ENCODE data around the gene TMEM44.
"Not testable (repeated sequence)": the region's sequence is repeated elsewhere in the genome, so short reads cannot be mapped to it uniquely, and the experiment has no call there.

Gene TMEM44

DNA sequence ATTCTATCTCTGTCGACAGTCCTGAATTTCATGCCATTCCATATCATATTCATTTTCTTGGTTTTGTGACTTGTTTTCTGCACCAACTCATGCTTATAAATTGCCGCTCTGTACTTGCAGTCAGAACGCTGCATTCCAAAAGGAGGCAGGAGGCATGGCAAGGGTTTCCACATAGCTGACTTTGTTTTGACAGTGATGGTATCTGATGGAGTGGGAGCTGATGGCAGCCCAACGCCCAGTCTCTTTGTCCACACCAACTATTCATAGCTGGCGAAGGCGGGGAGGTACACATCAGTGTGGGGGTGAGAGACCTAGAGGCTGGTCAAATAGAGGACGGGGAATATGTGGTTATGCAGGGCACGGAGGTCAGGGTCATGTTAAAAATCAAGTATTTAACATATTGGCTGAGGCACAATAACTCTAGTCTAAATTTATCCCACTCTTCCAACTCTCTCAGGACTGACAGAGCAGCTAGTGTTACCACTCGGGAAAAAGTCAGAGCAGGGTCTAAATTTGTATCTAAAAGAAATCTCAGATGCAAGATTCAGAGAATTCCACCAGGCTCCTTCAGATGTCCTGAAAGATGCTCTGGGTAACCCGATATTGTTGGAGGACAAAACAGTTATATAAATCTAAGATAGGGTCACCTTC lies 78.6 kb downstream of the TMEM44 start:
- DNase-seq, result no peak

- no peak for DNase-seq
Observed at GRCh38 chr3:194552327-194552949, 80.8 kb downstream of the TMEM44 start.

DNA sequence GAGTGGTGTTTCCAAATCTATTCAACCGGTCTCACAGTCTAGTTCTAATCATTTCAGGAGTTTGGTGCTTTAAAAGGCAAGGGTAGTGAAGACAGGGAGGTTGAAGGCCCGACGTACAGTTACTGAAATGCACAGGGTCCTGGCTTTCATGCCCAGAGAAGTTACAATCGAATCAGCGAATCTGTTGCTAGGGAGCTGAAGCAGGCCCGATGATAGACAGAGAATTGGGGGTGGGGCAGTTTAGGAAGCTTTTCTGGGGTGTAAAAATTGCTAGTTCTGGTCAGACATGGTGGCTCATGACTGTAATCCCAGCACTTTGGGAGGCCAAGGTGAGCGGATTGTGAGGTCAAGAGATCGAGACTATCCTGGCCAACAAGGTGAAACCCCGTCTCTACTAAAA lies 83.4 kb downstream of the TMEM44 start:
- DNase-seq, result no peak

- no peak for DNase-seq
Observed at GRCh38 chr3:194548346-194549321, 84.6 kb downstream of the TMEM44 start.

DNA sequence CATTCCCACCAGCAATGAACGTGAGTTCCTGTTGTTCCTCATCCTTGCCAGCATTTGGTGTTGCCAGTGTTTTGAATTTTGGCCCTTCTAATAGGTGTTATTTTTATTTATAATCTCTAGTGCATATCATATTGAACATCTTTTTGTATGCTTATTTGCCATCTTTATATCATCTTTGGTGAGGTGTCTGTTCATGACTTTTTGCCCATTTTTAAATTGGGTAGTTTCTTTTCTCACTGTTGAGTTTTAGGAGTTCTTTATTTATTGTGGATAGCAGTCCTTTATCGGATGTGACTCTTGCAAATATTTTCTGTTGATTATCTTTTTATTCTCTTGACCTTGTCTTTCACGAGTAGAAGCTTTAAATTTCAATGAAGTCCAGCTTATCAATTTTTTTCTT lies 86.2 kb downstream of the TMEM44 start:
- no peak for DNase-seq

DNA sequence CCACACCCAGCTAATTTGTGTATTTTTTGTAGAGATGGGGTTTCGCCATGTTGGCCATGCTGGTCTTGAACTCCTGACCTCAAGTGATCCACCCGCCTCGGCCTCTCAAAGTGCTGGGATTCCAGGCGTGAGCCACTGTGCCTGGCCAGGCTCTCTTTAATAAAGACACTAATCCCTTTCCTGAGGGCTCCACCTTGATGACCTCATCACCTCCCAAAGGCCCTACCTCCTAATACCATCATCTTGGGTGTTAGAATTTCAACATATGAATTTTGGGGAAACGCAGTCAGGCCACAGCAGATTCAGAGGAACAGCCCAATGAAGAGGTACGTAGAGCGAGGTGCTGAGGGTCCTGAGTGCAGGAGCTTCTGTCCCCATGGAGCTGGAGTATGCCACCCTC lies 87.7 kb downstream of the TMEM44 start:
- DNase-seq, result not testable (repeated sequence)

GRCh38 chr3:194543550-194543949 lies 89.7 kb downstream of the TMEM44 start:
- DNase-seq, result no peak

DNA sequence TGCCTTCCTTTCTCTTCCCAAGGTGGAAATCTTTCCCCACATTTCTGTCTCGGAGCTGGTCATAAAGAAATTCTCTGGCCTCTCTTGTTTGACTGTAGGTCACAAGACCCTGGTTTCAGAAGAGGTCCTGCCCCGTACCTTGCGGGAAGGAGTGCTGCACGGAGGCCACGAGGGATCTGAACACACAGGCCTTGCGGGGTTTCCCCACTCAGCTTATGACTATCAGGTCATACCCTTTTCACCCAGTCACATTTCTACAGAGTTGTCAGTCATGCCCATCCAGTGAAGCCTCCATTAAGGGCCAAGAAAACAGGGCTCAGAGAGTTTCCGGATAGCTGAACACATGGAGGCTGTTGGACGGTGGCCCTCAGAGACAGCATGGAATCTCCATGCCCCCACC lies 91.7 kb downstream of the TMEM44 start:
- no peak for DNase-seq

GRCh38 chr3:194540274-194540905 lies 92.8 kb downstream of the TMEM44 start:
- DNase-seq, result no peak

DNA sequence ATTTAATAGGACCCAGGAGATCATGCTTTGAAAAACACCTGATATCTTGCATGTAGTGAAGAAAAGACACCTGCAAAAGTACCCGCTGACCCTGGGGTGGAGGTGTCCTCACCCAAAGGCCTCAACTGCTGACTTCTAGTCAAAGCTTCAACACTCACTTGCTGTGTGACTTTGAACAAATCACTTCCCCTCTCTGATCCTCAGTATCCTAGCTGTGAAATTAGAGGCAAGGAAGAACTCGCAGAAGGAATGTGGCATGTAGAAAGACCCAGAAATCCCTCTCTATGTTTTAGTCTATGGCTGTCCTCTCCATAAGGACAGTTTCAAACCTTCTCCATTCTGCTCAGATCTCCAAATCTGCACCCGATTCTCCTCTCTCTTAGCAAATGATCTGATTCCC lies 93.7 kb downstream of the TMEM44 start:
- no peak for DNase-seq

DNA sequence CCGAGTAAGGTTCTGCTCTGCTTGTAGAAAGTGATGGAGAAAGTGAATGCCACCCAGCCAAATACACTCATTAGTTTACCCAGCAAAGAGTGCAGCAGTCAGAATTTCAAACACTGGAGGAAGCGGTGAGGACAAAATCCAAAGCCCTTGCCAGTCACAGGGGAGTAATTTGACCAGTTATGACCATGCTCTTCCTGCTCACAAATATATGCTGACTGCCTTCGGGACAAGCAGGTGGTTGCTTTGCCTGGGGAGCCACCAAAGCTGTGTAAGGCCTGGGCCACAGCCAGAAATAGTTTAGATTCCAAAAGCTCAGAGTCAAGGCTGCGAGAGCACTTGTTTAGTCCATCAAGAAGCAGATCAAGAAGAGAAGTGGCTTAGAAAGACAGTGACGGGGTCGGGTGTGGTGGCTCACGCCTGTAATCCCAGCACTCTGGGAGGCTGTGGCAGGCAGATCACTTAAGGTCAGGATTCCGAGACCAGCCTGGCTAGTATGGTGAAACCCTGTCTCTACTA lies 95.4 kb downstream of the TMEM44 start:
- no peak for DNase-seq

Measured in stimulated activated CD4-positive, alpha-beta T cell treated with anti-CD3 and anti-CD28 coated beads, Interleukin-2, amount 100 ng/mL, for 48 hours (primary cell).